HCT116 (cell line): ENCODE data around the gene ALKBH6. TPM values are rescaled to one million over a fixed set of nuclear protein-coding genes. Genes with fewer than 3 reads are reported as not detected.

Experiments
- total RNA-seq: library from RNA; stranded (reverse); gene quantifications from one replicate; pipeline ENCODE4 v1.2.1, GENCODE V29; 2021; ENCODE audit not compliant: unreplicated experiment

The ALKBH6 gene
- total RNA-seq, 1 experiment from 2014 or later, result 28.6 TPM

Other genes with a start within 250 kb of the ALKBH6 start
- 30.2 TPM for gene ARHGAP33, start 238.6 kb downstream of the ALKBH6 start, total RNA-seq
- gene PRODH2, start 201.4 kb downstream of the ALKBH6 start, total RNA-seq, result 0.44 TPM
- 0.57 TPM for gene NPHS1, start 161.7 kb downstream of the ALKBH6 start, total RNA-seq
- 1.3 TPM for gene KIRREL2, start 157.3 kb downstream of the ALKBH6 start, total RNA-seq
- gene APLP1, start 145.6 kb downstream of the ALKBH6 start, total RNA-seq, result 41.2 TPM
- gene NFKBID, start 113.7 kb downstream of the ALKBH6 start, total RNA-seq, result 13.7 TPM
- 1.2 TPM for gene HCST, start 111.7 kb downstream of the ALKBH6 start, total RNA-seq
- 0.49 TPM for gene TYROBP, start 105.9 kb downstream of the ALKBH6 start, total RNA-seq
- 18.8 TPM for gene LRFN3, start 77.8 kb downstream of the ALKBH6 start, total RNA-seq
- gene SDHAF1, start 19.0 kb downstream of the ALKBH6 start, total RNA-seq, result 21.0 TPM
- gene SYNE4, start 5.4 kb downstream of the ALKBH6 start, total RNA-seq, result 27.9 TPM
- gene CLIP3, start 18.7 kb upstream of the ALKBH6 start, total RNA-seq, result 1.5 TPM
- 1.7 TPM for gene THAP8, start 40.1 kb upstream of the ALKBH6 start, total RNA-seq
- 17.0 TPM for gene WDR62, start 40.7 kb upstream of the ALKBH6 start, total RNA-seq
- not detected for gene OVOL3, start 96.9 kb upstream of the ALKBH6 start, total RNA-seq
- 108 TPM for gene POLR2I, start 100.7 kb upstream of the ALKBH6 start, total RNA-seq
- 141 TPM for gene TBCB, start 101.3 kb upstream of the ALKBH6 start, total RNA-seq
- gene CAPNS1, start 125.9 kb upstream of the ALKBH6 start, total RNA-seq, result 621 TPM
- not detected for gene COX7A1, start 138.2 kb upstream of the ALKBH6 start, total RNA-seq
- gene ZNF565, start 200.5 kb upstream of the ALKBH6 start, total RNA-seq, result 3.2 TPM
- 105 TPM for gene ZNF146, start 200.9 kb upstream of the ALKBH6 start, total RNA-seq